NCI-H1930 (cell line): ENCODE data around the gene ADRB2.

Experiments used
- DNase-seq, 2 experiments: peaks; one replicate each; lab custom pipeline; 2025; lab: John Stamatoyannopoulos, UW

Gene ADRB2

DNA sequence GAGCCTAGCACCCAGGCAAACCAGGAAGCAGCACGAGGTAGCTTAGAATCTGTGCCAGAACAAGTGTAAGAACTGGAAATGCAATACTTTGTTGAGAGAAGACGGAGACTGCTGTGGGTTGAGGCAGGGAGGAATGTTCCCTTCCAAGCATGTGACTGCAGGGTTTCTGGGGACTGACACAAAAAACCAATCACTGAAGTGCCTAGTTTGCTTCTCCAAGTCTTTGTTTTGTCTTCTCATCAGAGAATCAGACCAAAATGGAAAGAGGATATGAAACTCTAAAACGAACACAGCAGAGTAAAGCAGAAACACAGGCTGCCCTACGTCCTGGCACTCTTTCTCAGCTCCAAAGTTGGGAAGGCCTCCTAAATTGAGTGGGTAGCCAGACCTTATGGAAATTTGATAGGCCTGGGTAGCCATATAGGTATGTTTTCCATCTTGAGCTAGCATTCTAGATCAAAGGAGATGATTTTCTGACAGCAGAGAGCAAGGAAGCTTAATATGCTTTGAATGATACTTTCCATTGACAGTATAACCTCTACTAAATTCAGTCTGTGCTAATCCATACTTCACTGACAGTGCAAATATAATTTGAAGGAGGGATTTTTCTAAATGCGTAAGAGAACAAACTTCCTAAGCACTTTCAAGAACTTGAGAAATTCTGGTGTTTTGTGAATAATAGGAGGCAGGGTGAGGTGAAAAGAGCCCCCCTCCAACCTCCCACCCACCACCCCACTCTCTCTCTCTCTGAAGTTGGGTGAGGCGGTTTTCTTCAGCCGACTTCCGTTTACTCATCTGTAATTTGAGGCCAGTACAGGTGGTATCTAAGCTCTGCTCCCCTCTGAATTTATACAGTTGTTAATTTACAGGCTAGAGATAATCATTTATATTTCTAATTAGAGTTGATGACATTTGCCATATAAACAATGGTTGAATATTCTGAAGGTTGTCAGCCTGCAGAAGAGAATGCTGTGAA, 5.5 kb downstream of the ADRB2 start:
- no peak for DNase-seq

DNA sequence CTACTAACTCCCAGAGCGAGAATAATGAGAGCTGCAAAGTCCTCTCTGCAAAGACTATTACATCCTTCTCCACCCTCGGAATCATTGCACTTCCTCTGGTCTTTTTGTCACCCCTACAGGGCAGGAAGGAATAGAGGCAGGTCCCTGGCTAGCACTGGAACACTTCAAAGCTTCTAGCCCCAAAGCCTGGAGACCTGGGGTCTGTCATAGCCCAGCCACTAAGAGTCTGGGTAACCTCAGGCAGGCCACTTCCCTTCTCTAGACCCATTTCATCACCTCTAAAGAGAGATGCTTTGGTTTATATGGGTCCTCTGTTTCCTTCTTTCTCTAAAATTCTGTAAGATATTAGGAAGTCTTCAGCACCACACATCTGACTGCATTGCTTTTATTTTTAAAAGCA, 6.7 kb downstream of the ADRB2 start:
- no peak for DNase-seq

DNA sequence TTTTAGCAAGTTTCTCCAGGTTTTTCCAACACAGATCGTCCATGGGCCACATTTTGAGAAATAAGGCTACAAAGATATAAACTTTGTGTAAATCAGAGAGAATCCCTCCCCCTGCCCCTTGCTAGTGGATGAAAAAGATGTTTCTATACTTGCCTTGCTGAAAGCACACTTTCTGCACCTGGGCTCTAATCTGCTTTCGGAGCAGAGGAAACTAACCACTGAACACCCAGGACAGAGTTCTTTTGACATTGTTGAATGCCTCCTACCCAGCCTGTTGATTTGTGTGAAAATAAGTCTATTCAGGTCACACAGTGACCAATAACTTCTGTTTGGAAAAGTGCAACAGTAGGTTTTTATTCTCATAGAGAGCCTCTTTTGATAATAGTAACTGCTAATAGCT, 7.5 kb downstream of the ADRB2 start:
- no peak for DNase-seq

DNA sequence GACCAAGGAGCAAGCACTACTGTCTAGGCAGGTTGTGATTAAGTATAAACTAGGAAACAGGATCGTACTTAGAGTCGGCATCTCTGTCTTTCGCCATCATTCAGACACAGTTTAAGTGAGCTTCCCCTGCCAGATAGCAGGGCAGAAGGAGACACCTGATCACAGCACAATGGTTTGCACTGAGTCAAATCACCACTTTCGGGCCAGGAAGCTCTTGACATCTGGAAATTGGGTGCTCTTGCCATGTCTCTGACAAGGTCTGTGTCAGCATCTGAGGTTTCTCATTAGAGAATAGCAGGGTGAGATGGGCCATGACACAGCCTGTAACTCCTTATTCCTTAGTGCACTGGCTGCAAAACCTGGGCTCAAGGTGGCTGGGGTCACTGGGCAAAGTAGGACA, 8.3 kb downstream of the ADRB2 start:
- no peak for DNase-seq

DNA sequence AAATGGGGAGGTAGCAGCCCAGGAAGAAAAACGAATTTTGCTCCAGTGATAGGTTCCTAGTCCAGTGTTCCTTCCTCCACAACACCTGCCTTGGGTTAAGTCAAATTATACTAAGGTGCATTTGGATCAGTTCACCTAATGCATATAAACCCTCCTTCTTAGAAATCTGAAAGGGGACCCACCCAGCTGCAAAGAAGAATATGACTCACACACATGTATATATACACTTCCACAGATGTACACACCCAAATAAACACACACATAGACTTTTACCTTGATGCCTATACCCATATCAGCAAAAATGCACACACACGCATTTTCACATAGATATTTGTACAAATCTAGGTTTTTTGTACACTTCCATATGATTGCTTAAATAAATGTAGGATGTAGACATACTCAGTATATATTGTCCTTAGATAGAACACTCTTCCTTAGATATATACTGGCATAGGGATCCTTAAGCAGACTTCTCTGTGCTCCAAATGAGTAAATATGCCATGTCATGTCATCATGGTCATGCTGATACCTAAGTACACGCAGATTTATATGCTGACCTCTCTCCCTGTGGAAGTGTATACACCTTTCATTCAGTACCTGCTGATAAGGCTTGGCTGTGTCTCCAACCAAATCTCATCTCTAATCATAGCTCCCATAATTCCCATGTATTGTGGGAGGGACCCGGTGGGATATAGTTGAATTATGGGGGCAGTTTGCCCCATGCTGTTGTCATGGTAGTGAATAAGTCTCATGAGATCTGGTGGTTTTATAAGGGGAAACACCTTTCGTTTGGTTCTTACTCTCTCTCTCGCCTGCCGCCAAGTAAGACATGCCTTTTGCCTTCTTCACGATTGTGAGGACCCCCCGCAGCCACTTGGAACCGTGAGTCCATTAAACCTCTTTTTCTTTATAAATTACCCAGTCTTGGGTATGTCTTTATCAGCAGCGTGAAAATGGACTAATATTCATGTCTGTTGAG, 10.2 kb downstream of the ADRB2 start:
- DNase-seq: no peak

DNA sequence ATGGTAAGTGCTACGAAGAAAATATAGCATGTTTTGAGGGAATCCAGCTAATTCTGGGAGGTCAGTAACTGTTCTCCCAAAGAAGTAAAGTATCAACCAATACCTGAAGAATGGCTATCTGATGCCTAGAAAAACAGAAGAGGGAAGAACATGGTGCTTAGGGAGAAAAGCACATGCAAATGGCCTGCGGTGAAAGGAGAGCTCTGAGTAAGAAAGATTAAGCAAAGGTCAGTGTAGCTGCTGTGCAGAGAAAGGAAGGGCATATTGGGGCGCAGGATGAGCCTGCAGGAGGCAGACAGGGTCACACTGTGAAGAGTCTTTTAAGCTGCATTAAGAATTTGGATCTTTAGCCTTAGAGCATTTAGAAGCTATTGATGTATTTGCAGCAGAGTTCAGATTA, 11.0 kb downstream of the ADRB2 start:
- DNase-seq: no peak

DNA sequence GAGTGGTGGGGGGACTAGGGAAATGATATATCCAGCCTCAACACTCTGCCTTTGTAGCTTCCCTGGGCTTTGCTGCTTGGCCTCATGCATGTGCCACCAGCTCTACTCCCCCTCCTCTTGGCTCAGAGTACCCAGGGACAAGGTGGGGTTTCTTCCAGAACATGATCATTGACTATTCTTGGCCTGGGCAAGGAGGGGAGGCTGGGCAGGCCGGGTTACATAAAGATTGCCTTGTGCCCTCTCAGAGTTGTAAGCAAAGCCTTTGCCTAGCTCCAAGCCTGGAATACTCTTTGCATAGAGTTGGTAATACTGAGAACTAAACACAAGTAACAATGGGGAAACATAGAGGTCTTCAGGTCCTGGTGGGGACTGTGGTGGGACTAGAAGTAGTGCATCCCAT, 11.9 kb downstream of the ADRB2 start:
- DNase-seq: no peak

DNA sequence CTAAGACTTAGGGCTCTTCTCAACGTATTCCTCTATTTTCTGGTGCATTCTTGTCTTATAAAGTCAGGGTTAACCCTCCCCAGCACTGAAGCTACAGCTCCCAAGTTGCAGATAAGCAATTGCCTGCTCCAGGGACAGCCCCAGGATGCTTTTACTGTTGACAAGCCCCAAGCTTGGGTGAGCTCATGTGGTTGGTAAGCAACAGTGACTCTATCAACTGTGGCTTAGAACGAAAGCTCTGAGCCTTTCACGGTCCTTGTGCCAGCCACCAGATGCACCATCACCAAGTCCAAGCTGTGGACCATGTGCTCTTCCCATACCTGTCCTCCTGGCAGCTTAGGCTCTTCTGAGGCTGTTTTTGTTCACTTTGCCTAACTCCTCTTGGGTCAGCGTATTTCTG, 13.5 kb downstream of the ADRB2 start:
- no peak for DNase-seq

DNA sequence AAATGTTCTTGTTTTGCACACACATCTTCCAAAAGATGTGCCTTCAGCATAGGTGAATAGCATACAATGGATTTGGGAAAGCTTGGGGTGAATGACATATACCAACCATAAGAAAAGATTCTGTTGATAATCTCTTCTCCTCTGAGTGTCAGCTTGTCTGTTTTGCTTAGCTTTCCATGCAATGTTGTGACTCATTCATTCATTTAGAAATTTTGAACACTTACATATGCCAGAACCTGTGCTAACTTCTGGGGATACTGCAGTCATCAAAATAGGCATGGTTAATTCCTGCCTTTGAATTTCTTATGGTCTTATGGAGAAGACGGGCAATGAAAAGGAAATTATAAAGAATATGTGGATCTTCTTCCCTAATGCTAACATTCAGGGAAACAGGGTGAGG, 14.1 kb downstream of the ADRB2 start:
- no peak for DNase-seq

DNA sequence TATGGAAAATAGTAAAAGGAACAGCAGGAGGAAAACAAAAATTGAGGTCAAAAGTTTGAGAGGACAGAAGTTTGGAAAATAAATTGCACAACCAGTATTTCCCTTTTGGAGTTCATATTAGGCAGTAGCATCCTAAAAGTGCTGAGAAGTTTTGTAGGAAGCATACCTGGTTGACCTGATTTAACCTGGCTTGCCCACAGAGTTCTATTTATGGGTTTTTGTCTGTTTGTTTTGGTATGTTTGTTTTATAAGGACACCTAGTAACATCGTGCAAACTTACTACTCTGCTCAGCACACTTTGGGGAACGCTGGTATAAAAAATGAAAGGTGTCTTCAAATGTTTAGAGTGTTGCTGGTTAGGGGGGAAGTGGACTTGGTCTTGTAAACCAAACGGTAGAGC, 15.1 kb downstream of the ADRB2 start:
- no peak for DNase-seq

DNA sequence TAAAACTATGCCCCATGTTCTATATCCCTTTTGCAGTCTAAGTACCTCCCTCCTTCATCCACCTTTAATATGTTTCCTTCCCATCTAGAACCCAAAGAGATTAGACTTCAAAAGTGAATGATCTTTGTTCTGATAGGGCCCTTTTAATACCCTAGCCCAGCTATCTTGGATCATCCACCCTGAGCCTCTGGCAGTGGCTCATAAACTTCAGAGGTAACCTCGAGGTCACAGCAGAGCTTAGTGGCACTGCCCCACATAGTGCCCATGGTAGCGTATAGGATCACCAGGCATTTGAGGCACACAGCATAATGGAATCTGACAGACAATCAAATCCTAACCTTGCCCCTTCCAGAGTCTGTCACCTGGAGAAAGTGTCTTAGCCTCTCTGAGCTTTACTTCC, 15.8 kb downstream of the ADRB2 start:
- no peak for DNase-seq

DNA sequence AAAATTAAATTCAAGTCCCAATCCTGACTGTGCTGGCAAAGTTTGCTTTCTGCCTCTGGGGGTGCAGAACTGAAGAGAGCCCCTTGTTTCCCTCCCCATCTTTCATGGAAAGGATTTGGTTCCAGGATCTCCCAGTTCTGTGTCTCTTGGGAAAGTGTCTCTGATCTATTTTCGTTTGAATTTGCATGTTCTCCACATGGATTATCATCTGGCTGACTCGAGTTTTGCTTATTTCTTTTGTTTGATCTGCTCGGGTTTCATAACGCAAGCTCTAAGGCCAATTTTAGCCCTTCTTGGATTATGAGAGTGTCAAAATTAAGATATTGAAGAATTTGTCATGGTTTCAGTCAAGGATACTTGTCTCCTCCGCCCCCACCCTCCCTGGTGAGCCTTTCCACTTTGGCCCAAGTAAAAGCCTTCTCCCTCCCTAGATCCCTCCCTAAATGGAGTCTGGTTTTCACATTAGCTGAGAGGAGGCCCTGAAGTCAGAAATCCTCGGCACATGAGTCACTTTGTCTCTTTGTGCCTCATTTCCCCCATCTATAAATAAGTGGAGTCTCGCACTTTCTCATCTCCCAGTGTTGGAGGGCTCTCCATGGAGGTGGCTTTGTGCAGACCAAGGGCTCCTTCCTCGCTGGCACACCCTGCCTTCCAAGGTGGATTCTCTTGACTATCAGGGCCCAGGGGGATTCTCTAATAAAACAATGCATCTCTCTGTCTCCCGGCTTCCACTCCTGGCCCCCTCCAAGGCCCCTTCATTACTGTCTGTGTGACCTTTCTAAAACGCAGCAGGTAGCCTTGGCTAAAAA, 17.3 kb downstream of the ADRB2 start:
- DNase-seq: no peak

DNA sequence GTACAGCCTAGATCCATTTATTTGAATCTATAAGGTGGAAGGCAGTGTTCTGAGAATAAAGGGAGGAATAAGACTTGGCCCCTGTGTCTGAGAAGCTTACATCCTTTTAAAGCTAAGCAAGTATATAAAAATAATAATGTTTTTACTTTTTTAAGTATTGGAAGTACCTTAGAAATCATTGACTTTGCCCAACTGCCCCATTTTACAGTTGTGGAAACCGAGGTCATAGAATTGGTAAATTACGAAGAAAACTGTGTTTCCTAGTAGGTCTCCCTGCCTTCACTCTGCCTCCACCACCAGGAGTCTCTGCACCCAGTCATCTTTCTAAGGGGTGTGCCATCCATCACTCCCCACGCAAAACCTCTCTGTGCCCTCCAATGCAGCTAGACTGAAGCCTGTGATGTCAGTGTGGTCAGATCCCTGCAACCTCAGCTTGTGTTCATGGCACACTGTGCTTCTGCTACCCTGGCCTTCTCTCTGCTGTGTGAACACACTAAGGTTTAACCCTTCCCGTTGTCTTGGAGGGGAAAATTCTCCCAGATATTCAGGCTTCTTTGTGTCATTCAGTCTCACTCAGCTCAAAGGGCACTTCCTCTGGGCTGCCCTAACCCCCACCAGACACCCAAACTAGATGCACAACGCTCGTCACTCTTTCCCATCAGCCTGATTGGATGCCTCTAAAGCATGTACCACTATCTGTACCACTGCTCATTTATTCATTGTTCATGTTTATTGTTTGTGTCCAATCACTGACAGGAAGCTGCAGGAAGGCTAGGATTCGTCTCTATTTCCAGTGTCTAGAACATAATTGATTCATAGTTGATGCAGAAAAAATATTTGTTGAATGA, 18.2 kb downstream of the ADRB2 start:
- DNase-seq: no peak

DNA sequence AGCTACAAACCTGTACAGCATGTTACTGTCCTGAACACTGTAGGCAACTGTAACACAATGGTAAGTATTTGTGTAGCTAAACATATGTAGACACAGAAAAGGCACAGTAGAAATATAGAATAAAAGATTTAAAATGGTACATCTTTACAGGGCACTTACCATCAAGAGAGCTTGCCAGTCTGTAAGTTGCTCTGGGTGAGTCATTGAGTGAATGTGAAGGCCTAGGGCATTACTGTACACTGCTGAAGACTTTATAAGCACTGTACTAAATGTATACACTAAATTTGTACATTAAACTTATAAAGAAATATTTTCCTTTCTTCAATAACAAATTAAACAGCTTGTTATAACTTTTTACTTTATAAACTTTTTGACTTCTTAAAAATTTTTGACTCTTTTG, 20.5 kb downstream of the ADRB2 start:
- no peak for DNase-seq

DNA sequence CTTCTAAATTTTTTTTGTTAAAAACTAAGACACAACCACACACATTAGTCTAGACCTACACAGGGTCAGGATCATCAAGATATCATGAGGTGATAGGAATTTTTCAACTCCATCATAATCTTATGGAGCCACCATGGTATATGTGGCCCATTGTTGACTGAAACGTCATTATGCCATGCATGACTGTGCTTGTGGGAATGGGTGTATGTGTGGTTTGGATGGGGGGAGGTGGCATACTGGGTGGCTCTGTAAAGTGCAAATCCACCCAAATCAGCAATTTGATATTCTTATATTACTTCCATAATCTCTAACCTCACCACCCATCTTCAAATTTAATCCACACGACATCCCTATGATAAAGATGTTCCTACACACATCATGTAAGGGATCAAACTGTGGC, 21.0 kb downstream of the ADRB2 start:
- DNase-seq: no peak

DNA sequence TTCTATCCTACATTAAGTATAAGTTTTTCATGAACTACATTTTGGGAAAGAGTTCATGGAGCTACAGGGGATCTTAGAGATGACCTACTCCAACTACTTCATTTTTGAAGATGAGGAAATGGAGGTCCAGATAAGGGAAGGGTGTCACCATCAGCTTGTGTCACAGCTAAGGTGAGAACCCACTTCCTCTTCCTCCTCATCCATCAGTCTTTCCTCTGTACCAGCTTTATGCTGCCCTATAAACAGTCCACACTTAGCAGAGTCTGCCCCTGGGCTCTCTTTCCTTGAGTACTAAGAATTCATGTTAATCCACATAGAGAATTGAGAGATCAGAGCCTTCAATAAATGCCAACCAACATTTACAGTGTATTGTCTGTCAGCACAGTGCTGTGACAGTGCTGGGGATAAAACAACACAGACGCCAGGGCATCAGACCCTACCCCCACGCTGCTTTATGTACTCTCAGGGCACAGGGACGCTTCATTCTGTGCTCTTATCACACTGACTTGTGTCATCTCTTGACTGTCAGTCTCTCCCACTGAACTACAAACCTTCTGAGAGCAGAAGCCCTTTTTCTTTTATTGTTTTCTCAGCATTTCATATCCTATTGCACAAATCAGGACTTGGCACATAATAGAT, 22.1 kb downstream of the ADRB2 start:
- DNase-seq: no peak

DNA sequence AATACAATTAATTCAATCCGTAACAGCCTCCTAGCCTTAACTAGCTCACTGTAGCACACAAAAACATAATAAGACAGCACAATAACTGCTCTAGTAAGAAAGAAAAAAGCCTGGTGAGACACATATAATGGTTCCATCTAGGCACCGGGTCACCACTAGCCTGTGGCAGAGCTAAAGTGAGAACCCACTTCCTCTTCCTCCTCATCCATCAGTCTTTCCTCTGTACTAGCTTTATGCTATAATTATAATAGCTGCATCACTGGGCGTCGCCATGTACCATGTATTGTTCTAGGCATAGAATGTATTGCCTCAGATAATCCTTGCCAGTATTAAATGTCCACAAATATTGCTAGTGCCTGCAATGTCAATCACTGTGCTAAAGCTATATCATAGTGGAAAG, 23.1 kb downstream of the ADRB2 start:
- no peak for DNase-seq

DNA sequence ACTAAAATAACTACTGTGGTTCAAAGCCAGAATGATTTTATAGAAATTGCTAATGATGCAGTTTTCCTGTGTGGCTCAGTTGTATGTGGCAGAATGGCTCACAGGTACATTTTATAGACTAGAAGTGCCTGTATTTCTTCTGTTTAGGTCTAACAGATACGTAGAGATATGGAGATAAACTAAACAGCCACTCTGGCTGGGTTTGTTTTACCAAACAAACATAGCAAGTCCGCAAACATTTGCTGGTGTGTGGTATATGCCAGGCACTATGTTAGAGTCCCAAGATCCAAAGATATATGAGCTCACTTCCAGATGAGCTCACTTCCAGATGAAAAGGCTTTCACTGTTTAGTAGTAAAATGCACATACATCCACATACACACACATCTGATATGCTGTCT, 24.4 kb downstream of the ADRB2 start:
- DNase-seq: no peak

DNA sequence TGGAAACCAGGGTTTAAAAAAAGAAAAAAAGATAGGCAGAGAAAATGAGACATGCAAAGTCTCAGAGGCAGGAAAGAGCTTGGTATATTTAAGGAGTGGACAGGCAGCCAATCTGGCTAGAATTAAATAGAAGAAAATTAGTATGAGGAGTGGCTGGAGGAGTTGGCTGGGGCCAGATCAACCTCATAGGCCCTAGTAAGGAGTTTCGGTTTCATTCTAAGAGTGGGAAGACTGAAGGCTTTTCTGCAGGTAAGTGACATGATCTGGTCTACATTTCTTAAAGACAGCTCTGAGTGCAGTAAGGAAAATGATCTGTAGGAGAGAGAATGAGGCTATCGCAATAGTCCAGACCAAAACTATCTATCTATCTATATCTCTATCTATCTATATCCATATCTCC, 27.5 kb downstream of the ADRB2 start:
- DNase-seq: no peak

DNA sequence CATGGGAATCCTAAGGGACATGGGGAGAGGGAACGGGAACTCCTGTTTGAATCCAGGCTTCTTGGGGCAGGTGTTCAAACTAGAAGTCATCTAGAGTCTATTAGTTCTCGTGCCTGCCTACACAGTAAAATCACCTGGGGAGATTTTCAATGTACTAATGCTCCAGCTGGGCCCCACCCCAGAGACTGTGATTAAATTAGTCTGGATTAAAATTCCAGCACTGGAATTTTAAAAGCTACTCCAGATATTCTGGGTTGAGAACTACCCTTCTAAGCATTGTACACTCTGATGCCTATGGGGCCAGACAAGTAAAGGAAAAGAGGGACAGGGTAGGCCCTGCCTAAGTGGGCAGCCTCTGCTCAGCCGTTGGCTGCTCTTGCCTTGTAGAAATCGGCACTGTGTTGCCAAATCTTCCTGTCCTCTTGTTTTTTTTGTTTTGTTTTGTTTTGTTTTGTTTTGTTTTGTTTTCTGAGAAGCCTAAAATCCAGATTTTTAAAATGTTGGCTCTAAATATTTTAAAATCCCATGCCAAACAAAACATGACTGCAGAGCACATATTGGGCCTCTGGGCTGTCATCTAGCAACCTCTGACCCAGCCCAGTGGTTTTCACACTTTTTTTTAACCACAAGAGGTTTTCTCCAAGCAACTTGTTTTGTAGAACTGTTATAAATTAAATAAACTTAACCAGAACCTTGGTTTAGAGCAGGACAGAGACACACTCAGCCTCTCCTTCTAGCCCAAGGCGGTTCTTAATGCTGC, 29.0 kb downstream of the ADRB2 start:
- no peak for DNase-seq
